NT2/D1 (cell line): Measurements from ENCODE around the gene CD48.

ENCODE experiments used
- DNase-seq: peaks from one replicate; pipeline ENCODE4 v3.0.0-alpha.2; 2011; ENCODE audit warnings: low read depth, low spot score
- H3K27me3 ChIP-seq: 2 replicates; pipeline ENCODE4 v1.6.0; 2011; ENCODE audit warnings: mild to moderate bottlenecking; ENCODE audit not compliant: insufficient read length, insufficient read depth
- H3K36me3 ChIP-seq: 2 replicates; pipeline ENCODE4 v1.6.1; 2011; ENCODE audit warnings: mild to moderate bottlenecking, low read length, mixed read lengths; ENCODE audit not compliant: insufficient read depth, insufficient read length
- H3K4me1 ChIP-seq: 2 replicates; pipeline ENCODE4 v1.5.1; 2011; ENCODE audit not compliant: insufficient read depth, insufficient read length
- H3K4me3 ChIP-seq: 2 replicates; pipeline ENCODE4 v1.5.1; 2011; ENCODE audit warnings: low read depth; ENCODE audit not compliant: insufficient read length
- H3K9ac ChIP-seq: 2 replicates; pipeline ENCODE4 v1.6.0; 2011; ENCODE audit warnings: low read depth; ENCODE audit not compliant: insufficient read length
- H3K9me3 ChIP-seq: 2 replicates; pipeline ENCODE4 v1.5.1; 2011; ENCODE audit warnings: mild to moderate bottlenecking, low read length; ENCODE audit not compliant: insufficient read depth
- SUZ12 ChIP-seq: IDR thresholded peaks from 2 replicates; pipeline ENCODE4 v1.6.1; 2011; ENCODE audit not compliant: insufficient read length, insufficient read depth; ENCODE audit errors: extremely low read depth
- YY1 ChIP-seq: IDR thresholded peaks from 2 replicates; pipeline ENCODE4 v1.6.1; 2011; ENCODE audit not compliant: insufficient read length, insufficient read depth
- ZNF274 ChIP-seq: IDR thresholded peaks from 2 replicates; pipeline ENCODE4 v1.6.1; 2011; ENCODE audit warnings: mild to moderate bottlenecking, low read depth, low read length

Gene CD48

GRCh38 chr1:160634543-160635491 is 76.8 kb downstream of the CD48 start:
- Histone ChIP-seq H3K9ac (no peak overlapping the region), H3K36me3 (no peaks in the 10 kb centered on the region), H3K4me1 (peaks cover 9% of the 10 kb centered on the region), H3K9me3 (0 out of 2 replicates have a peak, but pooled peaks cover 5% of the 10 kb centered on the region), H3K4me3 (no peak overlapping the region), H3K27me3 (no peaks in the 10 kb centered on the region)
- no peak for TF ChIP-seq SUZ12
- no peak for TF ChIP-seq ZNF274
- no peak for TF ChIP-seq YY1
- DNase-seq = no peak

DNA sequence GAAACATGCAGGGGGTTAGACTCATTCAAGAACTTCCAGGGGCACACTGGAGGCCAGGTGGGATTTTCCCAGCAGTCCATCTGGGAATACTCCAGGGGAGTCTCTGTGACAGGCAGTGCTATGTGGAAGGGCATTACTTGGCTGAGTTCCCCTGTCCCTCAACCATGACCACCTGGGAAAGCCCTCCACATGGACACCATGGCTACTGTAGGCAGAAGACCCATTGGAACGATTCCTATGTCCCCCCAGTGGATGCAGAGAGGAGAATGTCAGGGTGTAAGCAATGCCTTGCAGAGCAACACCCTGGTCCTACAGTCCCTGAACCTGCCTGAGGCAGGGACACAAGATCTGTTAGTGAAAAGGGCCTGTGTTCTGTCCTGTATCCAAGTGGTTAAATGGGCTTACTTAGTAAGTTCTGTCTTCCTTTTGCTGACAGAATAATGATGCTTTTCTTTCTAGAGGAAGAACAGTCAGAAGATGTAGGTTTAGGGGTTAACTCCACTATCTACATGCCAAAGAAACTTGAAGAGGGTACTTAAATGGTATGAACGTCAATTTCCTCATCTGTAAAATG is 78.2 kb downstream of the CD48 start:
- peaks cover 14% of the 10 kb centered on the region for H3K4me1 ChIP-seq

GRCh38 chr1:160631983-160632625 is 79.5 kb downstream of the CD48 start:
- Histone ChIP-seq H3K4me1 (peaks cover 14% of the 10 kb centered on the region), H3K9me3 (0 out of 2 replicates have a peak, but pooled peaks cover 5% of the 10 kb centered on the region), H3K4me3 (no peak overlapping the region), H3K9ac (no peak overlapping the region), H3K27me3 (no peaks in the 10 kb centered on the region), H3K36me3 (no peaks in the 10 kb centered on the region)
- no peak for DNase-seq
- TF ChIP-seq ZNF274 (no peak), SUZ12 (no peak), YY1 (no peak)

More for the DNA sequence above, 78.2 kb downstream of the CD48 start:
- Histone ChIP-seq H3K27me3 (no peaks in the 10 kb centered on the region), H3K36me3 (no peaks in the 10 kb centered on the region), H3K4me3 (no peak overlapping the region), H3K9me3 (0 out of 2 replicates have a peak, but pooled peaks cover 5% of the 10 kb centered on the region), H3K9ac (no peak overlapping the region)
- no peak for DNase-seq
- TF ChIP-seq ZNF274 = no peak
- TF ChIP-seq SUZ12 = no peak
- no peak for TF ChIP-seq YY1

- H3K9me3 ChIP-seq = 0 out of 2 replicates have a peak, but pooled peaks cover 5% of the 10 kb centered on the region
Observed at GRCh38 chr1:160630523-160631451, 80.8 kb downstream of the CD48 start.

GRCh38 chr1:160629286-160630210 is 82.1 kb downstream of the CD48 start:
- Histone ChIP-seq H3K36me3 (no peaks in the 10 kb centered on the region), H3K9ac (no peak overlapping the region), H3K9me3 (0 out of 2 replicates have a peak, but pooled peaks cover 5% of the 10 kb centered on the region), H3K27me3 (no peaks in the 10 kb centered on the region), H3K4me1 (peaks cover 8% of the 10 kb centered on the region), H3K4me3 (no peak overlapping the region)
- no peak for TF ChIP-seq ZNF274
- TF ChIP-seq SUZ12 = no peak
- DNase-seq = no peak

More at GRCh38 chr1:160630523-160631451, 80.8 kb downstream of the CD48 start:
- no peak for DNase-seq
- peaks cover 8% of the 10 kb centered on the region for H3K4me1 ChIP-seq
- H3K9ac ChIP-seq = no peak overlapping the region
- H3K4me3 ChIP-seq = no peak overlapping the region
- no peaks in the 10 kb centered on the region for H3K27me3 ChIP-seq
- H3K36me3 ChIP-seq = no peaks in the 10 kb centered on the region
- TF ChIP-seq YY1 = no peak
- no peak for TF ChIP-seq ZNF274
